Testis (tissue), 3 donors: ENCODE results near the gene ARMC3. TPM values are rescaled to one million over a fixed set of nuclear protein-coding genes. Genes with fewer than 3 reads are reported as not detected.

Source experiments
- DNase-seq: peaks from one replicate; pipeline ENCODE4 v3.0.0-alpha.2; 2019
- H3K27ac ChIP-seq, 2 donors: fragments of 200-600 bp; sonication (generic); one replicate each; pipeline ENCODE4 v1.5.1; 2019
- H3K27me3 ChIP-seq: fragments of 200-600 bp; sonication (generic); one replicate; pipeline ENCODE4 v1.5.1; 2019
- H3K36me3 ChIP-seq: fragments of 200-600 bp; sonication (generic); one replicate; pipeline ENCODE4 v1.5.1; 2017; ENCODE audit warnings: low read depth; ENCODE audit errors: missing control alignments
- H3K4me1 ChIP-seq: fragments of 200-600 bp; sonication (generic); one replicate; pipeline ENCODE4 v1.5.1; 2019
- H3K4me3 ChIP-seq, 2 donors: fragments of 200-600 bp; sonication (generic); one replicate each; pipeline ENCODE4 v1.5.1; 2017 to 2019
- H3K9me3 ChIP-seq: fragments of 200-600 bp; sonication (generic); one replicate; pipeline ENCODE4 v1.5.1; 2017
- CTCF ChIP-seq, 3 experiments: fragments of 450-650 bp in 2 of 3; fragments of 200-600 bp in 1 of 3; sonication (generic) in 1 of 3; IDR thresholded peaks; one replicate each; pipeline ENCODE4 v1.5.1; 2016 to 2019; ENCODE audit warnings: antibody characterized with exemption in 3 of 3, mild to moderate bottlenecking in 2 of 3, moderate library complexity in 1 of 3
- POLR2A ChIP-seq: fragments of 450-650 bp; IDR thresholded peaks from one replicate; pipeline ENCODE4 v1.6.1; 2017; ENCODE audit warnings: antibody characterized with exemption, mild to moderate bottlenecking, moderate library complexity
- WGBS, 2 donors: methylation state at CpG; one replicate each; pipeline ENCODE4 v1.1.5; 2018; 5-methylcytosine and 5-hydroxymethylcytosine counted together
- intact Hi-C: fragments of 100-400 bp; cut with DNase I; formaldehyde crosslinking; loops from one replicate; pipeline ENCODE4 v1.15.1; 2023; ENCODE audit warnings: low total_unique reads
- polyA plus RNA-seq: library from polyadenylated mRNA; stranded (reverse); fragments of 350-450 nt; fragmentation: Illumina TruSeq; extraction: RNeasy Lipid Tissue Mini Kit (QIAGEN cat#74804); gene quantifications from one replicate; pipeline ENCODE4 v1.2.3, GENCODE V29; 2014; ENCODE audit warnings: low read depth, low replicate concordance; ENCODE audit not compliant: insufficient read depth
- total RNA-seq, 2 donors: library from RNA; depleted of rRNA; stranded (reverse); fragments of >200 nt; gene quantifications; one replicate each; pipeline ENCODE4 v1.2.3, GENCODE V29; 2016

Gene ARMC3
- total and polyA plus RNA-seq, 3 donors from 2014 or later: 20.3 to 63.9 (median 39.2) TPM

- intact Hi-C loops: no loop called here
- H3K27me3 ChIP-seq: no peaks in the 10 kb centered on the region
- no peaks in the 10 kb centered on the region for H3K9me3 ChIP-seq
- H3K27ac ChIP-seq: no peak overlapping the region
- 48 to 62% methylated on average over 4 of the region's 4 CpGs for WGBS, 2 donors
- H3K4me3 ChIP-seq: no peak overlapping the region
- TF ChIP-seq CTCF (IDR thresholded peaks at IDR 0.05) (no peak), POLR2A (no peak)
- H3K4me1 ChIP-seq: no peaks in the 10 kb centered on the region
- no peak for DNase-seq
- H3K36me3 ChIP-seq: no peaks in the 10 kb centered on the region
Observed at GRCh38 chr10:23037561-23037960, 109.7 kb downstream of the ARMC3 start.

- no peak for TF ChIP-seq POLR2A
- TF ChIP-seq CTCF (IDR thresholded peaks at IDR 0.05): no peak
- H3K4me3 ChIP-seq: no peak overlapping the region
- no peaks in the 10 kb centered on the region for H3K4me1 ChIP-seq
- no peak for DNase-seq
- no peak overlapping the region for H3K27ac ChIP-seq
- no peaks in the 10 kb centered on the region for H3K9me3 ChIP-seq
- intact Hi-C loops: no loop called here
- 86 to 93% methylated on average over 5 of the region's 5 CpGs for WGBS, 2 donors
- H3K27me3 ChIP-seq: no peaks in the 10 kb centered on the region
- H3K36me3 ChIP-seq: no peaks in the 10 kb centered on the region
Observed at GRCh38 chr10:23038172-23038571, 110.3 kb downstream of the ARMC3 start.

- no peak overlapping the region for H3K27ac ChIP-seq
- 94 to 100% methylated on average over 2 of the region's 2 CpGs for WGBS, 2 donors
- no peak for DNase-seq
- H3K4me1 ChIP-seq: no peaks in the 10 kb centered on the region
- no peaks in the 10 kb centered on the region for H3K9me3 ChIP-seq
- intact Hi-C loops: no loop called here
- no peaks in the 10 kb centered on the region for H3K36me3 ChIP-seq
- H3K27me3 ChIP-seq: no peaks in the 10 kb centered on the region
- no peak overlapping the region for H3K4me3 ChIP-seq
- TF ChIP-seq POLR2A (no peak), CTCF (IDR thresholded peaks at IDR 0.05) (no peak)
Observed at GRCh38 chr10:23040002-23040401, 112.1 kb downstream of the ARMC3 start.

GRCh38 chr10:23046027-23046426 is 118.2 kb downstream of the ARMC3 start:
- TF ChIP-seq POLR2A (no peak), CTCF (IDR thresholded peaks at IDR 0.05) (no peak)
- WGBS, 2 donors: 40 to 49% methylated on average over 4 of the region's 4 CpGs
- Histone ChIP-seq H3K4me3 (no peak overlapping the region), H3K36me3 (no peaks in the 10 kb centered on the region), H3K27ac (no peak overlapping the region), H3K4me1 (no peaks in the 10 kb centered on the region), H3K27me3 (no peaks in the 10 kb centered on the region), H3K9me3 (no peaks in the 10 kb centered on the region)
- no peak for DNase-seq
- intact Hi-C loops: no loop called here

GRCh38 chr10:23047201-23048050 is 119.6 kb downstream of the ARMC3 start:
- DNase-seq: no peak
- H3K4me3 ChIP-seq: no peak overlapping the region
- no peaks in the 10 kb centered on the region for H3K27me3 ChIP-seq
- no peaks in the 10 kb centered on the region for H3K9me3 ChIP-seq
- WGBS, 2 donors: 59 to 68% methylated on average over 9 of the region's 9 CpGs
- intact Hi-C loops: no loop called here
- no peaks in the 10 kb centered on the region for H3K36me3 ChIP-seq
- H3K27ac ChIP-seq: no peak overlapping the region
- no peaks in the 10 kb centered on the region for H3K4me1 ChIP-seq
- TF ChIP-seq CTCF (IDR thresholded peaks at IDR 0.05) (no peak), POLR2A (no peak)
